Measurements from ENCODE around the gene NDOR1.

- TF ChIP-seq, protein P1, sequence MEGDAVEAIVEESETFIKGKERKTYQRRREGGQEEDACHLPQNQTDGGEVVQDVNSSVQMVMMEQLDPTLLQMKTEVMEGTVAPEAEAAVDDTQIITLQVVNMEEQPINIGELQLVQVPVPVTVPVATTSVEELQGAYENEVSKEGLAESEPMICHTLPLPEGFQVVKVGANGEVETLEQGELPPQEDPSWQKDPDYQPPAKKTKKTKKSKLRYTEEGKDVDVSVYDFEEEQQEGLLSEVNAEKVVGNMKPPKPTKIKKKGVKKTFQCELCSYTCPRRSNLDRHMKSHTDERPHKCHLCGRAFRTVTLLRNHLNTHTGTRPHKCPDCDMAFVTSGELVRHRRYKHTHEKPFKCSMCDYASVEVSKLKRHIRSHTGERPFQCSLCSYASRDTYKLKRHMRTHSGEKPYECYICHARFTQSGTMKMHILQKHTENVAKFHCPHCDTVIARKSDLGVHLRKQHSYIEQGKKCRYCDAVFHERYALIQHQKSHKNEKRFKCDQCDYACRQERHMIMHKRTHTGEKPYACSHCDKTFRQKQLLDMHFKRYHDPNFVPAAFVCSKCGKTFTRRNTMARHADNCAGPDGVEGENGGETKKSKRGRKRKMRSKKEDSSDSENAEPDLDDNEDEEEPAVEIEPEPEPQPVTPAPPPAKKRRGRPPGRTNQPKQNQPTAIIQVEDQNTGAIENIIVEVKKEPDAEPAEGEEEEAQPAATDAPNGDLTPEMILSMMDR (IDR thresholded peaks at IDR 0.05), result no peak
- TF ChIP-seq POLR2A (IDR thresholded peaks at IDR 0.05), result no peak
These were observed 2.5 kb upstream of the NDOR1 start for GRCh38 chr9:137202966-137203365.
